RKO (cell line): ENCODE results near the gene EEPD1.
"Not testable (repeated sequence)": the region's sequence is repeated elsewhere in the genome, so short reads cannot be mapped to it uniquely, and the experiment has no call there.

ENCODE experiments used
- DNase-seq: peaks from one replicate; pipeline ENCODE4 v3.0.0-alpha.2; 2016; ENCODE audit warnings: low spot score

The EEPD1 gene

GRCh38 chr7:36214608-36215456 is 61.8 kb downstream of the EEPD1 start:
- DNase-seq = no peak

- DNase-seq = no peak
Measured at GRCh38 chr7:36215457-36215765, 62.4 kb downstream of the EEPD1 start.

- no peak for DNase-seq
Measured at GRCh38 chr7:36216063-36216684, 63.1 kb downstream of the EEPD1 start.

GRCh38 chr7:36217211-36217960 is 64.3 kb downstream of the EEPD1 start:
- no peak for DNase-seq

GRCh38 chr7:36217961-36218284 is 64.9 kb downstream of the EEPD1 start:
- DNase-seq = no peak

- DNase-seq = no peak
Measured at GRCh38 chr7:36219429-36219828, 66.4 kb downstream of the EEPD1 start.

GRCh38 chr7:36223851-36224250 is 70.8 kb downstream of the EEPD1 start:
- no peak for DNase-seq

- DNase-seq = no peak
Measured at GRCh38 chr7:36224934-36225858, 72.1 kb downstream of the EEPD1 start.

GRCh38 chr7:36226151-36226550 is 73.1 kb downstream of the EEPD1 start:
- DNase-seq = no peak

GRCh38 chr7:36227223-36227622 is 74.2 kb downstream of the EEPD1 start:
- no peak for DNase-seq

GRCh38 chr7:36228039-36228438 is 75.0 kb downstream of the EEPD1 start:
- DNase-seq = no peak

GRCh38 chr7:36231406-36231805 is 78.4 kb downstream of the EEPD1 start:
- DNase-seq = no peak

GRCh38 chr7:36232555-36232954 is 79.5 kb downstream of the EEPD1 start:
- no peak for DNase-seq

GRCh38 chr7:36232971-36233550 is 80.0 kb downstream of the EEPD1 start:
- no peak for DNase-seq

GRCh38 chr7:36236073-36236472 is 83.0 kb downstream of the EEPD1 start:
- no peak for DNase-seq

GRCh38 chr7:36238138-36238537 is 85.1 kb downstream of the EEPD1 start:
- DNase-seq = no peak

GRCh38 chr7:36243356-36243755 is 90.3 kb downstream of the EEPD1 start:
- DNase-seq = not testable (repeated sequence)

- DNase-seq = not testable (repeated sequence)
Measured at GRCh38 chr7:36244001-36244400, 90.9 kb downstream of the EEPD1 start.

- no peak for DNase-seq
Measured at GRCh38 chr7:36244429-36244828, 91.4 kb downstream of the EEPD1 start.

GRCh38 chr7:36245684-36246299 is 92.7 kb downstream of the EEPD1 start:
- DNase-seq = no peak

- DNase-seq = no peak
Measured at GRCh38 chr7:36249091-36249490, 96.0 kb downstream of the EEPD1 start.
